ENCODE results near the gene SESTD1. TPM values are rescaled to one million over a fixed set of nuclear protein-coding genes. Genes with fewer than 3 reads are reported as not detected.

Gene SESTD1
- total and polyA plus RNA-seq, 2 of the 4 experiments (the other 2 are of a cell fraction): 8.4 to 12.7 TPM

DNA sequence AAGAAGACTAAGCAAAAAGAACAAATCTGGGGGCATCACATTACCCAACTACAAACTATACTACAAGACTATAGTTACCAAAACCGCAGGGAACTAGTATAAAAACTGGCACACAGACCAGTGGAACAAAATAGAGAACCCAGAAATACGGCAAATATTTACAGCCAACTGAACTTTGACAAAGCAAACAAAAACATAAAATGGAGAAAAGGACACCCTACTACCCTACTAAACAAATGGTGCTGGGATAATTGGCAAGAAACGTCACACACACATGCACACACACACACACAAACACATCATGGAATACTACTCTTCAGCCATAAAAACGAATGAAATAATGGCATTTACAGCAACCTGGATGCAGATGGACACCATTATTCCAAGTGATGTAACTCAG, 53.3 kb downstream of the SESTD1 start:
- Histone ChIP-seq H3K27ac (ENCODE audit: insufficient read depth, low read length) (no peak overlapping the region), H2BK5ac (ENCODE audit: low read depth, low read length, poor library complexity, severe bottlenecking) (peak overlapping the region; percentile 18), H2AFZ (replicated peaks; ENCODE audit: low read length, poor library complexity) (no peak overlapping the region), H2BK120ac (ENCODE audit: low read depth, low read length) (no peak overlapping the region), H4K8ac (ENCODE audit: low read depth in 2 of 2, low read length in 2 of 2) (no peak overlapping the region), H3K9me3 (ENCODE audit: control insufficient read depth, insufficient read depth, low read length) (peaks cover 7% of the 10 kb centered on the region), H3K4me1 (ENCODE audit: control insufficient read depth, insufficient read depth, low read length) (no peaks in the 10 kb centered on the region), H3K56ac (ENCODE audit: extremely low read depth, insufficient read depth, low read length) (no peak overlapping the region), H3K4me3 (ENCODE audit: insufficient read depth, low read depth, low read length) (no peak overlapping the region), H2AK5ac (ENCODE audit: low read depth, low read length) (no peak overlapping the region), H3K4me2 (ENCODE audit: low read depth, low read length) (no peak overlapping the region), H3K79me1 (ENCODE audit: low read depth in 1 of 2, low read length in 2 of 2) (peaks cover 11 to 18% of the 10 kb centered on the region in 2 experiments), H2BK15ac (ENCODE audit: low read depth, low read length) (no peak overlapping the region), H3K23ac (ENCODE audit: low read depth, low read length) (no peak overlapping the region), H3K18ac (ENCODE audit: low read depth, low read length) (no peak overlapping the region), H3K36me3 (ENCODE audit: control insufficient read depth, insufficient read depth, low read length) (no peaks in the 10 kb centered on the region), H3K9me1 (ENCODE audit: insufficient read depth, low read length) (no peaks in the 10 kb centered on the region), H2BK20ac (ENCODE audit: low read depth, low read length) (no peak overlapping the region), H4K20me1 (ENCODE audit: insufficient read depth, low read length) (no peaks in the 10 kb centered on the region; the same call in 1 of the 2 replicates), H3K14ac (replicated peaks; ENCODE audit: low read depth, low read length) (no peak overlapping the region), H4K91ac (ENCODE audit: insufficient read depth, low read depth, low read length) (no peak overlapping the region), H3K9ac (ENCODE audit: low read depth, low read length) (no peak overlapping the region), H3K4ac (ENCODE audit: low read depth, low read length) (no peak overlapping the region), H2AK9ac (replicated peaks; ENCODE audit: low read depth, low read length, poor library complexity) (no peak overlapping the region), H4K5ac (ENCODE audit: low read depth, low read length) (no peak overlapping the region), H3K27me3 (ENCODE audit: control insufficient read depth, insufficient read depth, low read length) (no peaks in the 10 kb centered on the region)
- dilution Hi-C loops (cut with HindIII; ENCODE audit: low sequenced_read_pairs, unreplicated experiment) (no loop called here), in situ Hi-C loops (cut with MboI; ENCODE audit: low sequenced_read_pairs) (loop anchor here (10.0 kb wide), 1 partner anchor 543 kb away; no protein-coding TSS in a partner anchor), intact Hi-C loops (cut with micrococcal nuclease) (no loop called here)
- ATAC-seq (ENCODE audit: low read depth): no peak
- no peak for TF ChIP-seq MXI1 (IDR thresholded peaks at IDR 0.05; ENCODE audit: borderline replicate concordance, low read depth, low read length)
- TF ChIP-seq, protein P1, sequence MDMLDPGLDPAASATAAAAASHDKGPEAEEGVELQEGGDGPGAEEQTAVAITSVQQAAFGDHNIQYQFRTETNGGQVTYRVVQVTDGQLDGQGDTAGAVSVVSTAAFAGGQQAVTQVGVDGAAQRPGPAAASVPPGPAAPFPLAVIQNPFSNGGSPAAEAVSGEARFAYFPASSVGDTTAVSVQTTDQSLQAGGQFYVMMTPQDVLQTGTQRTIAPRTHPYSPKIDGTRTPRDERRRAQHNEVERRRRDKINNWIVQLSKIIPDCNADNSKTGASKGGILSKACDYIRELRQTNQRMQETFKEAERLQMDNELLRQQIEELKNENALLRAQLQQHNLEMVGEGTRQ (IDR thresholded peaks at IDR 0.05; ENCODE audit: low read depth, low read length): no peak
- TF ChIP-seq SMC3 (IDR thresholded peaks at IDR 0.05; ENCODE audit: low read depth, low read length): no peak
- TF ChIP-seq, protein P2, sequence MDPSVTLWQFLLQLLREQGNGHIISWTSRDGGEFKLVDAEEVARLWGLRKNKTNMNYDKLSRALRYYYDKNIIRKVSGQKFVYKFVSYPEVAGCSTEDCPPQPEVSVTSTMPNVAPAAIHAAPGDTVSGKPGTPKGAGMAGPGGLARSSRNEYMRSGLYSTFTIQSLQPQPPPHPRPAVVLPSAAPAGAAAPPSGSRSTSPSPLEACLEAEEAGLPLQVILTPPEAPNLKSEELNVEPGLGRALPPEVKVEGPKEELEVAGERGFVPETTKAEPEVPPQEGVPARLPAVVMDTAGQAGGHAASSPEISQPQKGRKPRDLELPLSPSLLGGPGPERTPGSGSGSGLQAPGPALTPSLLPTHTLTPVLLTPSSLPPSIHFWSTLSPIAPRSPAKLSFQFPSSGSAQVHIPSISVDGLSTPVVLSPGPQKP (IDR thresholded peaks at IDR 0.05; ENCODE audit: borderline replicate concordance, low read depth, low read length): no peak
- TF ChIP-seq, protein P3, sequence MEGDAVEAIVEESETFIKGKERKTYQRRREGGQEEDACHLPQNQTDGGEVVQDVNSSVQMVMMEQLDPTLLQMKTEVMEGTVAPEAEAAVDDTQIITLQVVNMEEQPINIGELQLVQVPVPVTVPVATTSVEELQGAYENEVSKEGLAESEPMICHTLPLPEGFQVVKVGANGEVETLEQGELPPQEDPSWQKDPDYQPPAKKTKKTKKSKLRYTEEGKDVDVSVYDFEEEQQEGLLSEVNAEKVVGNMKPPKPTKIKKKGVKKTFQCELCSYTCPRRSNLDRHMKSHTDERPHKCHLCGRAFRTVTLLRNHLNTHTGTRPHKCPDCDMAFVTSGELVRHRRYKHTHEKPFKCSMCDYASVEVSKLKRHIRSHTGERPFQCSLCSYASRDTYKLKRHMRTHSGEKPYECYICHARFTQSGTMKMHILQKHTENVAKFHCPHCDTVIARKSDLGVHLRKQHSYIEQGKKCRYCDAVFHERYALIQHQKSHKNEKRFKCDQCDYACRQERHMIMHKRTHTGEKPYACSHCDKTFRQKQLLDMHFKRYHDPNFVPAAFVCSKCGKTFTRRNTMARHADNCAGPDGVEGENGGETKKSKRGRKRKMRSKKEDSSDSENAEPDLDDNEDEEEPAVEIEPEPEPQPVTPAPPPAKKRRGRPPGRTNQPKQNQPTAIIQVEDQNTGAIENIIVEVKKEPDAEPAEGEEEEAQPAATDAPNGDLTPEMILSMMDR (conservative IDR thresholded peaks at IDR 0.05; ENCODE audit: low read depth, low read length): no peak
- no peak for TF ChIP-seq BHLHE40 (IDR thresholded peaks at IDR 0.05; ENCODE audit: low read depth, low read length)
- TF ChIP-seq POLR2A (IDR thresholded peaks at IDR 0.05; ENCODE audit: low read depth, low read length): no peak
- TF ChIP-seq CEBPB (IDR thresholded peaks at IDR 0.05; ENCODE audit: low read depth, low read length): no peak
- WGBS, 2 experiments (ENCODE audit: extremely low coverage in 2 of 2, insufficient read length in 1 of 2): no CpG with 5 or more reads among the region's 4 CpGs
- no TSS peak for BruUV-seq (replicated peaks)
- POLR2A ChIA-PET (ENCODE audit: unreplicated experiment): no interaction called here
- no peak for DNase-seq
- CTCF ChIA-PET: no interaction called here
